Bronchial epithelial cell (primary cell): ENCODE data around the gene RIMBP2. TPM values are rescaled to one million over a fixed set of nuclear protein-coding genes. Genes with fewer than 3 reads are reported as not detected.

Experiments
- DNase-seq: peaks from one replicate; pipeline ENCODE4 v3.0.0-alpha.2; 2010; ENCODE audit warnings: low read depth
- FAIRE-seq: peaks from 2 replicates; lab custom pipeline; 2011; peaks lifted over from hg19 to GRCh38; lab: Jason Lieb, UNC
- H3K27me3 ChIP-seq: 2 replicates; pipeline ENCODE4 v1.5.1; 2011; ENCODE audit warnings: low read length; ENCODE audit not compliant: control insufficient read depth, insufficient read depth
- H3K36me3 ChIP-seq: 2 replicates; pipeline ENCODE4 v1.5.1; 2011; ENCODE audit warnings: low read length; ENCODE audit not compliant: control insufficient read depth, insufficient read depth
- H3K4me3 ChIP-seq: 2 replicates; pipeline ENCODE4 v1.5.1; 2011; ENCODE audit warnings: mild to moderate bottlenecking, low read depth, low read length, control low read depth
- total RNA-seq: library from RNA; depleted of rRNA; stranded (reverse); fragments of >200 nt; gene quantifications from 2 replicates; pipeline ENCODE4 v1.2.1, GENCODE V29; 2014
- TF ChIP-seq, protein P1 (sequence below): IDR thresholded peaks from 2 replicates; pipeline ENCODE4 v1.5.1; 2011; ENCODE audit warnings: mild to moderate bottlenecking, moderate library complexity, low read length, control low read depth, inconsistent platforms; ENCODE audit not compliant: insufficient read depth, severe bottlenecking

The RIMBP2 gene
- total RNA-seq, 1 donor from 2014 or later, result not detected

DNA sequence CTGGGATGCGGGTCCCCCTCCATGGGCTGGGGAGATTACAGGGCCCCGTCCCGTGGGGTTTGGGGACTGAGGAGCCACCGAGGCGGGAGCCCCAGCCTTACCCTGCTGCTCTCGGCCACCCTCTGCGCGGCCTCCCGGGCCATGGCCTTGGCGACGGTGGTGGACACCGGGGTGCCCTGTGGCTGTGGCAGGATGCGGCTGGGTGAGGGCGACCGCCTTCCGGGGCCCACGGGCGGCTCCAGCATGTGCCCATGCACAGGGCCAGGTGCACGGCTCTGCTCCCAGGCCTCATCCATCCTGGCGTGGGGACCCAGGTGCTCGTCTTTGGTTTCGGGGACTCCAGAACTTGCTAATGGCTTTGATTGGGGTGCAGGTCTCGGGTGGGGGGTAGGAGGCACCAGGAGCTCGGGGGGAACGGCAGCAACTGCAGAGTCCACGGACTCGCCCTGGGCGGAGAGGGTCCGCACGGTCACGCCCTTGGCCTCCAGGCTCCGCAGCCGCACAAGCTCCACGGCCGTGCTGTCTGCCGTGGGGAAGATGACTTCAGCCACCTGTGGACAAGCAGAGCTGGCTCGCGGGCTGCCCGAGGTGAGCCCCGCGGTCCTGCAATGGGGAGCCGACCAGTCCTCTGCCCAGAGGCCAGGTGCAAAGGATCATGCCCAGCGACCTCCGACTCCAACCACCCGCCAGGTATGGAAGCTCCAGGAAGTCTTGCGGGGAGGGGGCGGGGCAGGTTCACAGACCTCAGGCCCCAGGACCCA is 279.2 kb downstream of the RIMBP2 start:
- no peaks in the 10 kb centered on the region for H3K27me3 ChIP-seq
- no peak overlapping the region for H3K4me3 ChIP-seq
- DNase-seq (no peak), FAIRE-seq (no peak)
- TF ChIP-seq, protein P1, sequence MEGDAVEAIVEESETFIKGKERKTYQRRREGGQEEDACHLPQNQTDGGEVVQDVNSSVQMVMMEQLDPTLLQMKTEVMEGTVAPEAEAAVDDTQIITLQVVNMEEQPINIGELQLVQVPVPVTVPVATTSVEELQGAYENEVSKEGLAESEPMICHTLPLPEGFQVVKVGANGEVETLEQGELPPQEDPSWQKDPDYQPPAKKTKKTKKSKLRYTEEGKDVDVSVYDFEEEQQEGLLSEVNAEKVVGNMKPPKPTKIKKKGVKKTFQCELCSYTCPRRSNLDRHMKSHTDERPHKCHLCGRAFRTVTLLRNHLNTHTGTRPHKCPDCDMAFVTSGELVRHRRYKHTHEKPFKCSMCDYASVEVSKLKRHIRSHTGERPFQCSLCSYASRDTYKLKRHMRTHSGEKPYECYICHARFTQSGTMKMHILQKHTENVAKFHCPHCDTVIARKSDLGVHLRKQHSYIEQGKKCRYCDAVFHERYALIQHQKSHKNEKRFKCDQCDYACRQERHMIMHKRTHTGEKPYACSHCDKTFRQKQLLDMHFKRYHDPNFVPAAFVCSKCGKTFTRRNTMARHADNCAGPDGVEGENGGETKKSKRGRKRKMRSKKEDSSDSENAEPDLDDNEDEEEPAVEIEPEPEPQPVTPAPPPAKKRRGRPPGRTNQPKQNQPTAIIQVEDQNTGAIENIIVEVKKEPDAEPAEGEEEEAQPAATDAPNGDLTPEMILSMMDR, result no peak
- no peaks in the 10 kb centered on the region for H3K36me3 ChIP-seq

DNA sequence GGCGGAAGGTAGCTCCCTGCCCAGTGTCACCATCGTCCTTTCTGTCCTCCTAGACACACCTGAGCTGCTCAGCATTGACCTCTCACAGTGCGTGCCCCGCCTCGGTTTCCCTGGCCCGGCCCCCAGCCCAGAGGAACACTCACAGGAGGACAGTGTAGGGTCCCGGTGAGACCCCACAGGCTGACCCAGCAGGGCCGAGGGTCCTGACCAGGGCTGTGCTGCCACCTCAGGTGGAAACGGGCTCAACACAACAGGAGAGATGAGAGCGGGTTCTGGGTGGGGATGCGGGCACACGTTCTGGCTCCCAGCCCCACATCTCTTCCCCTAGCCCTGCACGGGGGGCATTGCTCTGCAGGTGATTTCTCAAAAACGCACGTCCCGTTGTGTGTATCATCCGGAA is 280.3 kb downstream of the RIMBP2 start:
- FAIRE-seq, result no peak
- H3K27me3 ChIP-seq, result no peaks in the 10 kb centered on the region
- TF ChIP-seq, protein P1, result no peak

DNA sequence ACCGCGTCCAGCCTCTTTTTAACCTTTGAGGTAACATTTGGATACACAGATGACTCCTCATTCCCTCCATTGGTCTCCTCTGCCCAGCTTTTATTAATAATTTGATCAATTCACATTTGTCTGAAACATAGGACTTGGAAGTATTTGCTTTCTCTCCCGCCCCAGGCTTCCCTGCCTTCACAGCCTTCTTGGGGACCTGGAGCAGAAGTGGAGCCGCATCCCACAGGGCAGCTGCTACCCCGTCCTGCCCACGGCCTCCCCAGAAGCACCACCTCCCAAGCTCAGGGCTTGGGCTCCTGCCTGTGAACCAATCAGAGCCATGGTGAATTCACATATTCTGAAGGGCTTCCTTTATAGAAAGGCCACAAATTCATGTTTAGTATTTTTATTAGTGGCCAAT is 280.8 kb downstream of the RIMBP2 start:
- H3K27me3 ChIP-seq, result no peaks in the 10 kb centered on the region
- no peaks in the 10 kb centered on the region for H3K36me3 ChIP-seq
- DNase-seq (no peak), FAIRE-seq (no peak)
- TF ChIP-seq, protein P1, result no peak
- H3K4me3 ChIP-seq, result no peak overlapping the region

More for the DNA sequence above, 280.3 kb downstream of the RIMBP2 start:
- H3K4me3 ChIP-seq, result no peak overlapping the region
- no peaks in the 10 kb centered on the region for H3K36me3 ChIP-seq
- no peak for DNase-seq

DNA sequence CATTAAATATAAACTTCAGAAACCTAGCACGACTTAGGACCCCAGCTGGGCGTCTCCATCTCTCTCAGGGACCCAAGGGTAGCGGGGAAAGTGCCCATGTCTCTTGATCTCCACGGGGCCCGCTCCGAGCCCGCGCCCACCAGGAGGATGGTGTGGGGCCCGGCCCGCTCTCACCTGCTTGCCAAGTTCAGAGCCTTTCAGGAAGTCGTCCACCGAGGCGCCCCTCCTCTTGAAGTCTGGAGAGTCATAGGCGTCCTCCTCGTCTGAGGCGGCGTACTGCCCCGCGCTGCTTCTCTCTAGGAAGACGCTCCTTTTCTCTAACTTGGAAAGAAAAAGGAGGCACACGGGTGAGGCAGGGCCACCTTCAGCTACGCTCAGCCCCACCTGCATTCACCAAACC is 281.5 kb downstream of the RIMBP2 start:
- TF ChIP-seq, protein P1, result no peak
- H3K4me3 ChIP-seq, result no peak overlapping the region
- no peaks in the 10 kb centered on the region for H3K36me3 ChIP-seq
- no peak for FAIRE-seq
- no peak for DNase-seq
- no peaks in the 10 kb centered on the region for H3K27me3 ChIP-seq

DNA sequence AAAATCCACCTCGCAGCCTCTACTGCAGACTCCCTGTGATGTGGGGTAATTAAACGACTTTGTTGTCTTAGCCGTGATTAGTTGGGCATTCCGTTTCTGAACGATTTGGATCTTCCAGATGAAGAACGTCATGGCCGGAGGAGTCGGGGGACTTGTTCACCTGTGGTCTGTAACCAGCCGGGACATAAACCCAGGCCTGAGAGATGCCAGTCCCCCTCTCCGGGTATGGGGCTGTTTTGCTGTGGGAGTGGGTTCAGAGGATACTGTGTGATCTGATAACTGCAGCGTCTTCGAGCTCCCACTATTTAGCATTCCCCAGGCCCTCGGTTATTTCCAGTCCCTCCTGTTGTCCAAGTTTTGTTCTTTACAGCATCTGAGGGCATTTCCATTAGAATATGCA is 282.3 kb downstream of the RIMBP2 start:
- no peaks in the 10 kb centered on the region for H3K27me3 ChIP-seq
- DNase-seq, result no peak
- FAIRE-seq, result no peak
- H3K36me3 ChIP-seq, result no peaks in the 10 kb centered on the region
- TF ChIP-seq, protein P1, result no peak
- H3K4me3 ChIP-seq, result no peak overlapping the region
